Measurements from ENCODE around the gene FCMR. TPM values are rescaled to one million over a fixed set of nuclear protein-coding genes. Genes with fewer than 3 reads are reported as not detected.

The FCMR gene
- total RNA-seq, 1 donor from 2014 or later = not detected

- Histone ChIP-seq H3K4me3 (ENCODE audit: low read depth, low read length) (no peak overlapping the region), H3K27me3 (ENCODE audit: control insufficient read depth, insufficient read depth, low read length) (no peaks in the 10 kb centered on the region), H3K36me3 (ENCODE audit: control insufficient read depth, insufficient read depth, low read length) (no peaks in the 10 kb centered on the region)
- FAIRE-seq = no peak
- DNase-seq (ENCODE audit: low read depth) = no peak
- TF ChIP-seq, protein P1, sequence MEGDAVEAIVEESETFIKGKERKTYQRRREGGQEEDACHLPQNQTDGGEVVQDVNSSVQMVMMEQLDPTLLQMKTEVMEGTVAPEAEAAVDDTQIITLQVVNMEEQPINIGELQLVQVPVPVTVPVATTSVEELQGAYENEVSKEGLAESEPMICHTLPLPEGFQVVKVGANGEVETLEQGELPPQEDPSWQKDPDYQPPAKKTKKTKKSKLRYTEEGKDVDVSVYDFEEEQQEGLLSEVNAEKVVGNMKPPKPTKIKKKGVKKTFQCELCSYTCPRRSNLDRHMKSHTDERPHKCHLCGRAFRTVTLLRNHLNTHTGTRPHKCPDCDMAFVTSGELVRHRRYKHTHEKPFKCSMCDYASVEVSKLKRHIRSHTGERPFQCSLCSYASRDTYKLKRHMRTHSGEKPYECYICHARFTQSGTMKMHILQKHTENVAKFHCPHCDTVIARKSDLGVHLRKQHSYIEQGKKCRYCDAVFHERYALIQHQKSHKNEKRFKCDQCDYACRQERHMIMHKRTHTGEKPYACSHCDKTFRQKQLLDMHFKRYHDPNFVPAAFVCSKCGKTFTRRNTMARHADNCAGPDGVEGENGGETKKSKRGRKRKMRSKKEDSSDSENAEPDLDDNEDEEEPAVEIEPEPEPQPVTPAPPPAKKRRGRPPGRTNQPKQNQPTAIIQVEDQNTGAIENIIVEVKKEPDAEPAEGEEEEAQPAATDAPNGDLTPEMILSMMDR (IDR thresholded peaks at IDR 0.05; ENCODE audit: insufficient read depth, low read length, severe bottlenecking) = no peak
Measured at GRCh38 chr1:206886831-206887230, 34.9 kb downstream of the FCMR start.

- H3K4me3 ChIP-seq (ENCODE audit: low read depth, low read length) = no peak overlapping the region
- FAIRE-seq = no peak
- TF ChIP-seq, protein P1 (IDR thresholded peaks at IDR 0.05; ENCODE audit: insufficient read depth, low read length, severe bottlenecking) = no peak
- no peaks in the 10 kb centered on the region for H3K27me3 ChIP-seq (ENCODE audit: control insufficient read depth, insufficient read depth, low read length)
- peak; percentile 95 for DNase-seq (ENCODE audit: low read depth)
- H3K36me3 ChIP-seq (ENCODE audit: control insufficient read depth, insufficient read depth, low read length) = no peaks in the 10 kb centered on the region
Measured at GRCh38 chr1:206885341-206886060, 36.2 kb downstream of the FCMR start.

DNA sequence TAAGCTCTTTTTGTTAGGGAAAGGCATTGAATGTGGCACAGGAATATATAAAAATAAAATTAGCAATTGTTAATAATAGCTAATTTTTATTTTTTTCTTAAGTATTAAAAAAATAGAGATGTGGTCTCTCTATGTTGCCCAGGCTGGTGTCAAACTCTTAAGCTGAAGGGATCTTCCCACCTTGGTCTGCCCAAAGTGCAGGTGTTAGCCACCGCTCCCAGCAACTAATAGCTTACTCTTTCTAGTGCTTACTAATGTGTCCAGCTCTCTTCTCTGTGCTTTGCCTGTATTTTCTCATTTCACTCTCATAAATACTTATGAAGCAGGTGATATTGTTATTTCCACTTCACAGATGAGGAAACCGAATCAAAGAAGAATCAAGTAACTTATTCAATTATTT, 37.9 kb downstream of the FCMR start:
- FAIRE-seq = no peak
- TF ChIP-seq, protein P1 (IDR thresholded peaks at IDR 0.05; ENCODE audit: insufficient read depth, low read length, severe bottlenecking) = no peak
- Histone ChIP-seq H3K27me3 (ENCODE audit: control insufficient read depth, insufficient read depth, low read length) (no peaks in the 10 kb centered on the region), H3K36me3 (ENCODE audit: control insufficient read depth, insufficient read depth, low read length) (no peaks in the 10 kb centered on the region), H3K4me3 (ENCODE audit: low read depth, low read length) (no peak overlapping the region)
- no peak for DNase-seq (ENCODE audit: low read depth)

DNA sequence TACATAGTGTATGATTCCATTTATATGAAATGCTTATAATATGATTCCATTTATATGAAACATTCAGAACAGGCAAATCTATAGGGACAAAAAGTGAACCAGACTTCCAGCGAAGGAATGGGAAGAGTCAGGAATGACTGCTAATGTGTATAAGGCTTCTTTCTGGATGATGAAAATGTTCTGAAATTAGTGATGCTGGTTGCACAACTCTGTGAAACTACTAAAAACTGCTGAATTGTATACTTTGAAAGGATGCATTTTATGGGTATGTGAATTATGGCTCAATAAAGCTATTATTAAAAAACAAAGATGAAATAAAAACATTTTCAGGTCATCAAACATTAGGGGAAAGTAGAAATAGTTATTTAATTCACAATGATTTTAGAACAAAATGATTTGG, 38.6 kb downstream of the FCMR start:
- H3K27me3 ChIP-seq (ENCODE audit: control insufficient read depth, insufficient read depth, low read length) = no peaks in the 10 kb centered on the region
- no peak for FAIRE-seq

DNA sequence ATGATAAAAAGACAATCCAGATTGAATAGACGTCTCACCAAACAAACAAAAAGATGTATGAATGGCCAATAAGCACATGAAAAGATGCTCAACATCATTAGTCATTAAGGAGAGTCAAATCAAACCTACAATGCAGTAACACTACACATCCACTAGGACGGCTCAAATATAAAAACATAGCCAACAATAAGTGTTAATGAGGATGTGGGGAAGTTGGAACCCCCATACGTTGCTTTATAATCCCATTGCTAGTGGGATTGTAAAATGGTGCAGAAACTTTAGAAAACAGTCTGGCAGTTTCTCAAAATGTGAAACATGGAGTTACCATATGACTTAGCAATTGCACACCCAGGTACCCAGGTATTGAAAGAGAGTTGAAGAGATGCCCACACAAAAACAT, 39.2 kb downstream of the FCMR start:
- Histone ChIP-seq H3K27me3 (ENCODE audit: control insufficient read depth, insufficient read depth, low read length) (no peaks in the 10 kb centered on the region), H3K36me3 (ENCODE audit: control insufficient read depth, insufficient read depth, low read length) (no peaks in the 10 kb centered on the region), H3K4me3 (ENCODE audit: low read depth, low read length) (no peak overlapping the region)
- TF ChIP-seq, protein P1 (IDR thresholded peaks at IDR 0.05; ENCODE audit: insufficient read depth, low read length, severe bottlenecking) = no peak
- DNase-seq (ENCODE audit: low read depth) = no peak
- no peak for FAIRE-seq

More for the DNA sequence above, 38.6 kb downstream of the FCMR start:
- no peaks in the 10 kb centered on the region for H3K36me3 ChIP-seq (ENCODE audit: control insufficient read depth, insufficient read depth, low read length)
- DNase-seq (ENCODE audit: low read depth) = no peak
- H3K4me3 ChIP-seq (ENCODE audit: low read depth, low read length) = no peak overlapping the region
- TF ChIP-seq, protein P1 (IDR thresholded peaks at IDR 0.05; ENCODE audit: insufficient read depth, low read length, severe bottlenecking) = no peak

- no peaks in the 10 kb centered on the region for H3K36me3 ChIP-seq (ENCODE audit: control insufficient read depth, insufficient read depth, low read length)
- no peak for FAIRE-seq
- TF ChIP-seq, protein P1 (IDR thresholded peaks at IDR 0.05; ENCODE audit: insufficient read depth, low read length, severe bottlenecking) = no peak
- DNase-seq (ENCODE audit: low read depth) = no peak
- H3K27me3 ChIP-seq (ENCODE audit: control insufficient read depth, insufficient read depth, low read length) = no peaks in the 10 kb centered on the region
- no peak overlapping the region for H3K4me3 ChIP-seq (ENCODE audit: low read depth, low read length)
Measured at GRCh38 chr1:206880314-206880713, 41.4 kb downstream of the FCMR start.
